H1 (cell line): Measurements from ENCODE around the gene BRCA1. TPM values are rescaled to one million over a fixed set of nuclear protein-coding genes. Genes with fewer than 3 reads are reported as not detected.

Source experiments
- BACH1 ChIP-seq: IDR thresholded peaks from 2 replicates; pipeline ENCODE4 v1.6.1; 2012; ENCODE audit warnings: low read length, improper control_type of control experiment
- CHD7 ChIP-seq: fragments of 300-600 bp; sonication (generic); IDR thresholded peaks from 2 replicates; pipeline ENCODE4 v1.7.1; 2012; ENCODE audit warnings: low read length, moderate library complexity, mild to moderate bottlenecking, inconsistent platforms; ENCODE audit not compliant: insufficient replicate concordance
- KDM1A ChIP-seq: fragments of 200-600, 300-600 bp; sonication (generic); IDR thresholded peaks from 2 replicates; pipeline ENCODE4 v1.7.1; 2016; ENCODE audit warnings: mild to moderate bottlenecking, low read length, borderline replicate concordance
- KDM5A ChIP-seq: fragments of 200-600 bp; IDR thresholded peaks from 2 replicates; pipeline ENCODE4 v1.7.1; 2012; ENCODE audit warnings: mild to moderate bottlenecking, low read length, inconsistent platforms, mixed read lengths
- RAD21 ChIP-seq, 2 experiments: IDR thresholded peaks in 1 of 2; conservative IDR thresholded peaks in 1 of 2; 2 replicates each; pipeline ENCODE4 v1.6.1; 2011; ENCODE audit warnings: low read depth in 2 of 2, low read length in 2 of 2, improper control_type of control experiment in 1 of 2, inconsistent platforms in 1 of 2, mild to moderate bottlenecking in 1 of 2, moderate library complexity in 1 of 2
- polyA plus RNA-seq, 7 experiments: library from polyadenylated mRNA; depleted of rRNA in 3 of 7; stranded (reverse) in 5 of 7; unstranded in 2 of 7; fragments of >200 nt in 5 of 7; fragments of 200-250 nt in 2 of 7; gene quantifications; 1 replicate in 5 of 7; 2 replicates in 1 of 7; 4 replicates in 1 of 7; pipeline versions ENCODE4 v1.2.1 to v1.2.3, GENCODE V29; 2011 to 2013; ENCODE audit warnings: missing spikeins in 2 of 7, mixed read lengths in 2 of 7
- total RNA-seq: library from RNA; stranded (reverse); fragmentation: NEBNext Ultra II Directional; extraction: Animal tissue kit (Norgen Biotek cat#: 25700); gene quantifications from 2 replicates; pipeline ENCODE4 v1.2.1, GENCODE V29; 2021

The BRCA1 gene
- total and polyA plus RNA-seq, 2 of the 8 experiments (the other 6 are each of a cell fraction or from before 2014, with no cell fraction given) = 30.7 to 39.2 TPM

- TF ChIP-seq CHD7 (no peak), BACH1 (no peak), KDM1A (no peak), RAD21 (IDR thresholded peaks at IDR 0.05 in 1 of 2, conservative IDR thresholded peaks at IDR 0.05 in 1 of 2; ENCODE audit: low read depth in 2 of 2, low read length in 2 of 2) (no peak), KDM5A (no peak)
These were observed 73.2 kb downstream of the BRCA1 start (continued) for GRCh38 chr17:43051969-43052368.
